ENCODE measurements around the gene YPEL5. TPM values are rescaled to one million over a fixed set of nuclear protein-coding genes. Genes with fewer than 3 reads are reported as not detected.

The YPEL5 gene
- total RNA-seq, 1 experiment from 2014 or later = 27.1 TPM

DNA sequence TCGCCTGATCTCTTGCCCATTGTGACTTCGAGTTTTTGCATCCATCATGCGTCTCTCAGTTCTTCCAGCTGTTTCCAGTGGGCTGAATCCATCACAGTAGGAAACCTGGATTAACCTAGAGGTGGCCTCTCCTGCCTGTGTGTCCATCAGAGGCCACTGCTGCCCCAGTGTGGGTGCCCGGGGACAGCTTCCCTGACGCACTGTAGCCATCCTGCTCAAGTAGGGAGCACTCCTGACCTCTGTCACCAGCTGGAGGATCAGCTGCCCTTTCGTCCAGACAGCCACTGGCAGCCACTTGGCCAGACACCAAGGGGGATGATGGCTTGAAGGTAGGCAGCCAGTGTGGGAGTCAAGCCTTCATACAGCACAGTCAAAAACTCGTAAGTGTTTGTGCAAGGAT is 47.6 kb downstream of the YPEL5 start:
- Histone ChIP-seq H2AFZ (ENCODE audit: low read depth, low read length, poor library complexity, severe bottlenecking) (no peak overlapping the region), H3K9me2 (ENCODE audit: insufficient read depth) (no peaks in the 10 kb centered on the region), H4K20me1 (ENCODE audit: insufficient read depth) (no peaks in the 10 kb centered on the region), H3K27me3 (ENCODE audit: insufficient read depth, low read length) (0 out of 2 replicates have a peak, but pooled peaks cover 3% of the 10 kb centered on the region), H3K4me2 (ENCODE audit: low read length) (no peak overlapping the region), H3K36me3 (ENCODE audit: control insufficient read depth in 1 of 2, insufficient read depth in 2 of 2, low read length in 2 of 2) (no peaks in the 10 kb centered on the region), H3K27ac (ENCODE audit: low read depth, low read length) (no peak overlapping the region), H3K79me2 (ENCODE audit: insufficient read depth, low read length) (no peaks in the 10 kb centered on the region), H3K4me3 (replicated peaks in 1 of 2; ENCODE audit: low read depth in 1 of 2, low read length in 2 of 2) (no peak overlapping the region), H3K4me1 (ENCODE audit: control insufficient read depth in 1 of 2, insufficient read depth in 2 of 2, low read length in 2 of 2) (no peaks in the 10 kb centered on the region), H3K9ac (ENCODE audit: low read length) (no peak overlapping the region), H3K9me3 (ENCODE audit: control insufficient read depth in 1 of 2, insufficient read depth in 1 of 2, low read depth in 1 of 2, low read length in 2 of 2) (no peaks in the 10 kb centered on the region)
- ChIA-PET RAD21 (ENCODE audit: low non-redundant PET in 1 of 2, low total read pairs in 2 of 2, uncharacterized antibody in 2 of 2, unreplicated experiment in 2 of 2) (no interaction called here), POLR2A (no interaction called here), CTCF (no interaction called here)
- DNase-seq (ENCODE audit: low read depth, low spot score) = no peak
- ATAC-seq = no peak
- no TSS peak for BruUV-seq (replicated peaks)
- TF ChIP-seq, protein P1, sequence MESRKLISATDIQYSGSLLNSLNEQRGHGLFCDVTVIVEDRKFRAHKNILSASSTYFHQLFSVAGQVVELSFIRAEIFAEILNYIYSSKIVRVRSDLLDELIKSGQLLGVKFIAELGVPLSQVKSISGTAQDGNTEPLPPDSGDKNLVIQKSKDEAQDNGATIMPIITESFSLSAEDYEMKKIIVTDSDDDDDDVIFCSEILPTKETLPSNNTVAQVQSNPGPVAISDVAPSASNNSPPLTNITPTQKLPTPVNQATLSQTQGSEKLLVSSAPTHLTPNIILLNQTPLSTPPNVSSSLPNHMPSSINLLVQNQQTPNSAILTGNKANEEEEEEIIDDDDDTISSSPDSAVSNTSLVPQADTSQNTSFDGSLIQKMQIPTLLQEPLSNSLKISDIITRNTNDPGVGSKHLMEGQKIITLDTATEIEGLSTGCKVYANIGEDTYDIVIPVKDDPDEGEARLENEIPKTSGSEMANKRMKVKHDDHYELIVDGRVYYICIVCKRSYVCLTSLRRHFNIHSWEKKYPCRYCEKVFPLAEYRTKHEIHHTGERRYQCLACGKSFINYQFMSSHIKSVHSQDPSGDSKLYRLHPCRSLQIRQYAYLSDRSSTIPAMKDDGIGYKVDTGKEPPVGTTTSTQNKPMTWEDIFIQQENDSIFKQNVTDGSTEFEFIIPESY (IDR thresholded peaks at IDR 0.05; ENCODE audit: extremely low read depth, insufficient replicate concordance, low read length) = no peak
- no peak for TF ChIP-seq SP1 (IDR thresholded peaks at IDR 0.05; ENCODE audit: low read depth)
- TF ChIP-seq CBX3 (IDR thresholded peaks at IDR 0.05; ENCODE audit: low read depth) = no peak
- no peak for TF ChIP-seq CTCF (IDR thresholded peaks at IDR 0.05 in 2 of 3, conservative IDR thresholded peaks at IDR 0.05 in 1 of 3; ENCODE audit: borderline replicate concordance in 1 of 3, insufficient read depth in 1 of 3, low read depth in 2 of 3, low read length in 2 of 3)
- no peak for TF ChIP-seq TCF7L2 (IDR thresholded peaks at IDR 0.05; ENCODE audit: borderline replicate concordance, extremely low read depth, insufficient read depth, insufficient read length)
- TF ChIP-seq SRF (IDR thresholded peaks at IDR 0.05; ENCODE audit: low read depth) = no peak
- no peak for TF ChIP-seq ATF3 (IDR thresholded peaks at IDR 0.05)
- intact Hi-C loops (cut with micrococcal nuclease) = no loop called here

Measured in HCT116 (cell line).